Mesendoderm (in vitro differentiated cells): ENCODE results near the gene MAD1L1.
A peak's percentile ranks its signal among the peaks of the same experiment; 100 is the strongest.
"Not testable (repeated sequence)": the region's sequence is repeated elsewhere in the genome, so short reads cannot be mapped to it uniquely, and the experiment has no call there.

Experiments
- DNase-seq: peaks from one replicate; pipeline ENCODE4 v3.0.0; 2013
- H2AK5ac ChIP-seq: 2 replicates; pipeline ENCODE4 v1.6.1; 2013; ENCODE audit warnings: low read length, inconsistent platforms
- H2BK120ac ChIP-seq: 2 replicates; pipeline ENCODE4 v1.6.1; 2013; ENCODE audit warnings: low read depth, mild to moderate bottlenecking, low read length, moderate library complexity, mixed read lengths
- H2BK15ac ChIP-seq: replicated peaks from 2 replicates; pipeline ENCODE4 v1.6.1; 2013; ENCODE audit warnings: low read depth, mild to moderate bottlenecking, moderate library complexity
- H2BK5ac ChIP-seq: 2 replicates; pipeline ENCODE4 v1.6.1; 2013; ENCODE audit warnings: low read length, inconsistent platforms
- H3K18ac ChIP-seq: 2 replicates; pipeline ENCODE4 v1.6.1; 2013; ENCODE audit warnings: mild to moderate bottlenecking, low read length, mixed read lengths
- H3K23ac ChIP-seq: one replicate; pipeline ENCODE4 v1.6.1; 2013; ENCODE audit warnings: low read length
- H3K27ac ChIP-seq: 2 replicates; pipeline ENCODE4 v1.5.1; 2013; ENCODE audit warnings: low read depth, mild to moderate bottlenecking, inconsistent platforms, low read length, moderate library complexity
- H3K27me3 ChIP-seq: 2 replicates; pipeline ENCODE4 v1.6.1; 2013; ENCODE audit warnings: low read length, control low read depth, mild to moderate bottlenecking, inconsistent platforms; ENCODE audit not compliant: insufficient read depth, poor library complexity
- H3K36me3 ChIP-seq: 2 replicates; pipeline ENCODE4 v1.6.1; 2013; ENCODE audit warnings: low read length, inconsistent platforms; ENCODE audit not compliant: control insufficient read depth, insufficient read depth
- H3K4ac ChIP-seq: one replicate; pipeline ENCODE4 v1.6.1; 2013; ENCODE audit warnings: low read depth, mild to moderate bottlenecking, low read length, moderate library complexity
- H3K4me1 ChIP-seq: 2 replicates; pipeline ENCODE4 v1.6.1; 2013; ENCODE audit warnings: low read depth, low read length, inconsistent platforms; ENCODE audit not compliant: control insufficient read depth
- H3K4me2 ChIP-seq: 2 replicates; pipeline ENCODE4 v1.6.1; 2013; ENCODE audit warnings: low read length
- H3K4me3 ChIP-seq: 2 replicates; pipeline ENCODE4 v1.5.1; 2013; ENCODE audit warnings: mild to moderate bottlenecking, low read length
- H3K56ac ChIP-seq: one replicate; pipeline ENCODE4 v1.6.1; 2013; ENCODE audit warnings: low read length
- H3K79me1 ChIP-seq: 2 replicates; pipeline ENCODE4 v1.6.1; 2013; ENCODE audit warnings: low read length, inconsistent platforms
- H3K79me2 ChIP-seq: 2 replicates; pipeline ENCODE4 v1.6.1; 2013; ENCODE audit warnings: mild to moderate bottlenecking, low read length; ENCODE audit not compliant: control insufficient read depth, insufficient read depth
- H3K9ac ChIP-seq: 2 replicates; pipeline ENCODE4 v1.6.1; 2013; ENCODE audit warnings: low read length, inconsistent platforms
- H4K5ac ChIP-seq: one replicate; pipeline ENCODE4 v1.6.1; 2013; ENCODE audit warnings: low read length
- H4K8ac ChIP-seq: one replicate; pipeline ENCODE4 v1.6.1; 2013; ENCODE audit warnings: low read depth, mild to moderate bottlenecking, control low read depth, low read length, moderate library complexity
- WGBS: extraction: QIAGEN DNeasy Blood & Tissue Kit; methylation state at CpG from one replicate; pipeline ENCODE4 v1.1.7; 2013; ENCODE audit warnings: low lambda C conversion rate, missing lambda C conversion rate; ENCODE audit not compliant: insufficient coverage; ENCODE audit errors: extremely low coverage; 5-methylcytosine and 5-hydroxymethylcytosine counted together

The MAD1L1 gene

GRCh38 chr7:1843921-1844335 lies 388.8 kb downstream of the MAD1L1 start:
- Histone ChIP-seq H4K8ac (no peak overlapping the region), H3K23ac (no peak overlapping the region), H2BK5ac (no peak overlapping the region), H3K36me3 (no peaks in the 10 kb centered on the region), H3K9ac (no peak overlapping the region), H2AK5ac (no peak overlapping the region), H3K4me1 (peaks cover 4% of the 10 kb centered on the region), H3K27me3 (no peaks in the 10 kb centered on the region), H3K79me1 (peaks cover under 1% of the 10 kb centered on the region), H2BK15ac (no peak overlapping the region), H2BK120ac (no peak overlapping the region), H3K56ac (no peak overlapping the region), H3K79me2 (no peaks in the 10 kb centered on the region), H3K27ac (no peak overlapping the region), H3K4ac (no peak overlapping the region), H3K18ac (no peak overlapping the region), H3K4me2 (no peak overlapping the region), H3K4me3 (no peak overlapping the region), H4K5ac (no peak overlapping the region)
- no peak for DNase-seq
- WGBS: no CpG with 5 or more reads among the region's 11 CpGs

DNA sequence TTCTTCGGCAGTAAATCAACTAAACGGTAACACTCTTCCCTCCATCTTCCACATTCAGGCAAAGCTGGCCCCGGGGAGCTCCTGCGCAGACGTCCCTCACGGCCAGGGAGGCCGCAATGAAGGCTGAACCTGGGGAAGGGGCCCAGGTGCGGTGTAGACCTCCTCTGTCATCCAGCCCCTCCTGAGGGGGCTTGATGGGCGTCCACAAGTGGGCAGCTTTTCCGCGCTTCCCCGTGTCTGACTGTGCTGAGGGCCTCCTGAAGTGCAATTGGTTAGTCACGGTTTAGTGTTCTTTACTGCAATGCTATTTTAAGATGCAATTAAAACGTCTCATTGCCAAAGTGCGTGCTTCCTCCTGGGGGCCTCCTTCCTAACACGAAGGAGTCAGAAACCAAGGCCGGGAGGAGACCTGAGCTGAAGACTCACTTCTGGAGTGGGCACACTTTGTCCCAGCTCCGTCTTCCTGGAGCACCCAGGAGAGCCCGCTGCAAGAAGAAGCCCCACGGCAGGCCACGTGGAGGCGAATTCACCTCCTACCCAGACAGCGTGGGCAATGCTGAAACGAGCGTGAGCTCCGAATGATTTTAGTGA lies 389.4 kb downstream of the MAD1L1 start:
- Histone ChIP-seq H3K56ac (no peak overlapping the region), H3K79me1 (no peaks in the 10 kb centered on the region), H2AK5ac (no peak overlapping the region), H3K18ac (no peak overlapping the region), H3K4me3 (no peak overlapping the region), H4K8ac (no peak overlapping the region), H3K23ac (no peak overlapping the region), H2BK120ac (no peak overlapping the region), H3K79me2 (no peaks in the 10 kb centered on the region), H3K36me3 (no peaks in the 10 kb centered on the region), H3K9ac (no peak overlapping the region), H3K27me3 (no peaks in the 10 kb centered on the region), H4K5ac (no peak overlapping the region), H3K4ac (no peak overlapping the region), H2BK5ac (no peak overlapping the region), H3K4me2 (no peak overlapping the region), H3K4me1 (peaks cover 4% of the 10 kb centered on the region), H3K27ac (no peak overlapping the region), H2BK15ac (no peak overlapping the region)
- no CpG with 5 or more reads among the region's 26 CpGs for WGBS
- no peak for DNase-seq

GRCh38 chr7:1842321-1843221 lies 390.2 kb downstream of the MAD1L1 start:
- no peak overlapping the region for H4K5ac ChIP-seq
- DNase-seq: peak; percentile 50
- no peaks in the 10 kb centered on the region for H3K79me1 ChIP-seq
- no peak overlapping the region for H2BK5ac ChIP-seq
- no peaks in the 10 kb centered on the region for H3K36me3 ChIP-seq
- H3K4me2 ChIP-seq: no peak overlapping the region
- H2BK120ac ChIP-seq: no peak overlapping the region
- no peak overlapping the region for H3K4ac ChIP-seq
- H3K27ac ChIP-seq: no peak overlapping the region
- peak overlapping the region; percentile 27 for H3K56ac ChIP-seq
- no peak overlapping the region for H3K9ac ChIP-seq
- peaks cover 4% of the 10 kb centered on the region for H3K4me1 ChIP-seq
- no peak overlapping the region for H2AK5ac ChIP-seq
- no peak overlapping the region for H3K23ac ChIP-seq
- no peak overlapping the region for H2BK15ac ChIP-seq
- WGBS: no CpG with 5 or more reads among the region's 31 CpGs
- H3K27me3 ChIP-seq: no peaks in the 10 kb centered on the region
- H4K8ac ChIP-seq: no peak overlapping the region
- H3K79me2 ChIP-seq: no peaks in the 10 kb centered on the region
- no peak overlapping the region for H3K4me3 ChIP-seq
- H3K18ac ChIP-seq: no peak overlapping the region

- H3K18ac ChIP-seq, H3K79me1 ChIP-seq, H3K23ac ChIP-seq, H3K9ac ChIP-seq, H3K27me3 ChIP-seq, H3K4me2 ChIP-seq, DNase-seq, H3K4ac ChIP-seq, H3K27ac ChIP-seq, H2BK15ac ChIP-seq, H2AK5ac ChIP-seq, H3K4me1 ChIP-seq, H3K4me3 ChIP-seq, H3K56ac ChIP-seq, H4K5ac ChIP-seq, H2BK5ac ChIP-seq, H3K79me2 ChIP-seq, H2BK120ac ChIP-seq, H4K8ac ChIP-seq, H3K36me3 ChIP-seq: not testable (repeated sequence)
- WGBS: no CpG with 5 or more reads among the region's 40 CpGs
Measured at GRCh38 chr7:1841286-1842021, 391.3 kb downstream of the MAD1L1 start.

DNA sequence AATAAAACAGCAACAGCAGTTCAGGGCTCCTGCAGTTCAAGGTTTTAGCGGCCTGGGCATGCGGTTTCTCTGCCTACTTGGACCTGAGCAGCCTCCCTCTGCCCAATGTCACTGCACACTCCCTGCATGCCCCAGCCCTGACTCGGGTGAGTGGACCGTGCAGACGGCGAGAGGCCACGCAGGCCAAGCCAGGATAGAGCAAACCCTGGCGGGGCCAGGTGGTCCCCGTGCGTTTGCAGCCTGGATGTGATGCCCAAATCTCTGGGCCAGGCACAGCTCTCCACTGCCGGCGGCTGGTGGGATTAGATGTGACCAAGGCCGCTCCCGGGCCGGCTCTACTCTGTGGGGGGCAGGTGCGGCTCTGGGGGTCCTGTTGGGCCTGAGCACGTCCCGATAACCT lies 392.0 kb downstream of the MAD1L1 start:
- not testable (repeated sequence) for H3K4me3 ChIP-seq, H3K56ac ChIP-seq, H3K9ac ChIP-seq, DNase-seq, H3K79me1 ChIP-seq, H2BK15ac ChIP-seq, H3K36me3 ChIP-seq, H3K4me1 ChIP-seq, H3K27me3 ChIP-seq, H2BK120ac ChIP-seq, H4K5ac ChIP-seq, H2BK5ac ChIP-seq, H3K4ac ChIP-seq, H4K8ac ChIP-seq, H3K27ac ChIP-seq, H3K4me2 ChIP-seq, H3K79me2 ChIP-seq, H3K18ac ChIP-seq, H3K23ac ChIP-seq, H2AK5ac ChIP-seq
- no CpG with 5 or more reads among the region's 18 CpGs for WGBS
